ENCODE data around the gene EIF2S3B. TPM values are rescaled to one million over a fixed set of nuclear protein-coding genes. Genes with fewer than 3 reads are reported as not detected.

EIF2S3B gene
- total and polyA plus RNA-seq, 4 donors = 0.25 to 0.51 (median 0.51) TPM; not detected in 1

GRCh38 chr12:10521555-10521954 is 15.9 kb downstream of the EIF2S3B start:
- TF ChIP-seq EGR1 (IDR thresholded peaks at IDR 0.05; ENCODE audit: low read depth in 2 of 2) (no peak), RXRA (IDR thresholded peaks at IDR 0.05) (no peak), MAX (IDR thresholded peaks at IDR 0.05) (no peak), CTCF (IDR thresholded peaks at IDR 0.05; ENCODE audit: low read depth, low read length, missing input control) (no peak), HNF4A (conservative IDR thresholded peaks at IDR 0.05) (no peak), ZBTB33 (IDR thresholded peaks at IDR 0.05) (no peak)
- no peak for DNase-seq (ENCODE audit: low spot score)
- no peak overlapping the region for H3K9ac ChIP-seq (ENCODE audit: low read depth in 1 of 2, low read length in 2 of 2)
- H3K4me3 ChIP-seq (ENCODE audit: low read depth in 1 of 3, low read length in 3 of 3) = no peak overlapping the region
- H3K9me3 ChIP-seq (ENCODE audit: control insufficient read depth in 4 of 4, low read length in 3 of 4) = no peaks in the 10 kb centered on the region
- no peak overlapping the region for H3K27ac ChIP-seq (ENCODE audit: low read depth in 1 of 2, low read length in 2 of 2)
- no peaks in the 10 kb centered on the region for H3K27me3 ChIP-seq (ENCODE audit: control insufficient read depth in 4 of 4, insufficient read depth in 4 of 4, low read length in 3 of 4)
- no peaks in the 10 kb centered on the region for H3K36me3 ChIP-seq (ENCODE audit: control insufficient read depth in 4 of 4, insufficient read depth in 3 of 4, low read depth in 1 of 4, low read length in 3 of 4)
- H3K4me1 ChIP-seq (ENCODE audit: control insufficient read depth in 4 of 4, insufficient read depth in 4 of 4, low read length in 3 of 4) = no peaks in the 10 kb centered on the region
- WGBS = 77% methylated on average over 2 of the region's 2 CpGs

GRCh38 chr12:10528174-10528953 is 22.7 kb downstream of the EIF2S3B start:
- H3K27ac ChIP-seq (ENCODE audit: low read depth in 1 of 2, low read length in 2 of 2) = no peak overlapping the region
- WGBS = 66% methylated on average over 2 of the region's 2 CpGs
- H3K27me3 ChIP-seq (ENCODE audit: control insufficient read depth in 4 of 4, insufficient read depth in 4 of 4, low read length in 3 of 4) = peaks cover 0 to 9% (median 0%) of the 10 kb centered on the region in 4 donors
- H3K4me1 ChIP-seq (ENCODE audit: control insufficient read depth in 4 of 4, insufficient read depth in 4 of 4, low read length in 3 of 4) = no peaks in the 10 kb centered on the region
- TF ChIP-seq GABPA (IDR thresholded peaks at IDR 0.05 in 1 of 2, conservative IDR thresholded peaks at IDR 0.05 in 1 of 2) (no peak), RXRA (IDR thresholded peaks at IDR 0.05) (no peak), EGR1 (IDR thresholded peaks at IDR 0.05; ENCODE audit: low read depth in 2 of 2) (no peak), FOXA2 (IDR thresholded peaks at IDR 0.05) (no peak), TAF1 (conservative IDR thresholded peaks at IDR 0.05) (no peak)
- no peak overlapping the region for H3K9ac ChIP-seq (ENCODE audit: low read depth in 1 of 2, low read length in 2 of 2)
- DNase-seq (ENCODE audit: low spot score) = no peak
- H3K4me3 ChIP-seq (ENCODE audit: low read depth in 1 of 3, low read length in 3 of 3) = no peak overlapping the region
- H3K9me3 ChIP-seq (ENCODE audit: control insufficient read depth in 4 of 4, low read length in 3 of 4) = no peaks in the 10 kb centered on the region
- no peaks in the 10 kb centered on the region for H3K36me3 ChIP-seq (ENCODE audit: control insufficient read depth in 4 of 4, insufficient read depth in 3 of 4, low read depth in 1 of 4, low read length in 3 of 4)

- Histone ChIP-seq H3K9ac (ENCODE audit: low read depth in 1 of 2, low read length in 2 of 2) (no peak overlapping the region), H3K9me3 (ENCODE audit: control insufficient read depth in 4 of 4, low read length in 3 of 4) (no peaks in the 10 kb centered on the region), H3K27ac (ENCODE audit: low read depth in 1 of 2, low read length in 2 of 2) (no peak overlapping the region), H3K4me1 (ENCODE audit: control insufficient read depth in 4 of 4, insufficient read depth in 4 of 4, low read length in 3 of 4) (no peaks in the 10 kb centered on the region), H3K36me3 (ENCODE audit: control insufficient read depth in 4 of 4, insufficient read depth in 3 of 4, low read depth in 1 of 4, low read length in 3 of 4) (no peaks in the 10 kb centered on the region), H3K27me3 (ENCODE audit: control insufficient read depth in 4 of 4, insufficient read depth in 4 of 4, low read length in 3 of 4) (peaks cover 0 to 9% (median 0%) of the 10 kb centered on the region in 4 donors), H3K4me3 (ENCODE audit: low read depth in 1 of 3, low read length in 3 of 3) (no peak overlapping the region)
- DNase-seq (ENCODE audit: low spot score) = no peak
- 76% methylated on average over 3 of the region's 3 CpGs for WGBS
- TF ChIP-seq RAD21 (IDR thresholded peaks at IDR 0.05) (no peak), CTCF (IDR thresholded peaks at IDR 0.05; ENCODE audit: low read depth, low read length, missing input control) (no peak), YY1 (IDR thresholded peaks at IDR 0.05) (no peak), JUND (IDR thresholded peaks at IDR 0.05) (no peak), GABPA (IDR thresholded peaks at IDR 0.05 in 1 of 2, conservative IDR thresholded peaks at IDR 0.05 in 1 of 2) (no peak), TAF1 (conservative IDR thresholded peaks at IDR 0.05) (no peak), MAX (IDR thresholded peaks at IDR 0.05) (no peak), ATF3 (IDR thresholded peaks at IDR 0.05) (no peak), FOXA2 (IDR thresholded peaks at IDR 0.05) (no peak), SP1 (IDR thresholded peaks at IDR 0.05) (no peak), NR2F2 (IDR thresholded peaks at IDR 0.05) (no peak), ZBTB33 (IDR thresholded peaks at IDR 0.05) (no peak)
These were observed 23.9 kb downstream of the EIF2S3B start for GRCh38 chr12:10529603-10530002.
